T-cell (primary cell): ENCODE results near the gene TBC1D3B. TPM values are rescaled to one million over a fixed set of nuclear protein-coding genes. Genes with fewer than 3 reads are reported as not detected.
A peak's percentile ranks its signal among the peaks of the same experiment; 100 is the strongest.

Experiments used
- ATAC-seq, 4 experiments: fragments of 200-7000 bp in 3 of 4; fragments of 150-1000 bp in 1 of 4; cut with Tn5 transposase; replicated peaks in 1 of 4; 1 replicate in 3 of 4; 2 replicates in 1 of 4; pipeline ENCODE4 v1.10.0; 2021; ENCODE audit warnings: moderate library complexity in 3 of 4, mild to moderate bottlenecking in 2 of 4, moderate number of reproducible peaks in 1 of 4
- CTCF ChIA-PET, 2 donors: fragments of 300-600 bp; sonication (Branson Sonifier 250); formaldehyde crosslinking; loops; one replicate each; lab custom pipeline; 2022; ENCODE audit warnings: antibody characterized with exemption in 2 of 2; lab: Charles Lee
- POLR2A ChIA-PET, 2 donors: fragments of 300-600 bp; sonication (Branson Sonifier 250); formaldehyde crosslinking; loops; one replicate each; lab custom pipeline; 2022; ENCODE audit warnings: antibody characterized with exemption in 2 of 2; lab: Charles Lee
- DNase-seq, 35 experiments: peaks; one replicate each; pipeline versions ENCODE4 v3.0.0 to v3.0.0-alpha.2; 2013 to 2023
- H3K27ac ChIP-seq: one replicate; pipeline ENCODE4 v1.5.1; 2013; ENCODE audit warnings: low read length
- H3K27me3 ChIP-seq, 2 experiments: replicated peaks in 1 of 2; 1 replicate in 1 of 2; 2 replicates in 1 of 2; pipeline versions ENCODE4 v1.6.1 to v1.7.0; 2013; ENCODE audit warnings: low read length in 1 of 2, mixed read lengths in 1 of 2; ENCODE audit not compliant: control insufficient read depth in 2 of 2, insufficient read depth in 2 of 2; ENCODE audit errors: extremely low read depth in 1 of 2
- H3K36me3 ChIP-seq, 2 donors: 1 replicate in 1 of 2; 2 replicates in 1 of 2; pipeline versions ENCODE4 v1.6.1 to v1.7.0; 2013; ENCODE audit warnings: low read length in 1 of 2; ENCODE audit not compliant: control insufficient read depth in 2 of 2, insufficient read depth in 1 of 2; ENCODE audit errors: extremely low read depth in 1 of 2
- H3K4me1 ChIP-seq, 2 experiments: 1 replicate in 1 of 2; 2 replicates in 1 of 2; pipeline versions ENCODE4 v1.6.1 to v1.7.0; 2013; ENCODE audit warnings: low read length in 2 of 2, mixed read lengths in 1 of 2; ENCODE audit not compliant: insufficient read depth in 2 of 2, control insufficient read depth in 1 of 2; ENCODE audit errors: extremely low read depth in 1 of 2
- H3K4me3 ChIP-seq, 2 donors: 1 replicate in 1 of 2; 2 replicates in 1 of 2; pipeline versions ENCODE4 v1.5.1 to v1.7.0; 2013; ENCODE audit warnings: mild to moderate bottlenecking in 2 of 2, low read length in 1 of 2, moderate library complexity in 1 of 2; ENCODE audit not compliant: control insufficient read depth in 1 of 2; ENCODE audit errors: extremely low read depth in 1 of 2
- H3K9me3 ChIP-seq: 2 replicates; pipeline ENCODE4 v1.7.0; 2013
- H3K27ac Mint-ChIP-seq, 2 donors: one replicate each; pipeline ENCODE4 v1.8.0; 2020 to 2021; ENCODE audit warnings: mild to moderate bottlenecking in 2 of 2, mixed read lengths in 2 of 2
- H3K27me3 Mint-ChIP-seq, 2 donors: one replicate each; pipeline ENCODE4 v1.8.0; 2021 to 2022; ENCODE audit warnings: mixed read lengths in 2 of 2
- H3K36me3 Mint-ChIP-seq: one replicate; pipeline ENCODE4 v1.8.0; 2021; ENCODE audit warnings: mixed read lengths
- H3K4me1 Mint-ChIP-seq, 3 donors: one replicate each; pipeline ENCODE4 v1.8.0; 2020 to 2022; ENCODE audit warnings: mixed read lengths in 3 of 3, mild to moderate bottlenecking in 1 of 3
- H3K4me3 Mint-ChIP-seq, 3 donors: one replicate each; pipeline ENCODE4 v1.8.0; 2020 to 2022; ENCODE audit warnings: mild to moderate bottlenecking in 3 of 3, mixed read lengths in 3 of 3, moderate library complexity in 3 of 3
- H3K9me3 Mint-ChIP-seq, 3 donors: one replicate each; pipeline ENCODE4 v1.8.0; 2020 to 2022; ENCODE audit warnings: mixed read lengths in 3 of 3
- WGBS: methylation state at CpG from one replicate; pipeline ENCODE4 v1.1.5; 2013; ENCODE audit warnings: missing lambda C conversion rate; ENCODE audit not compliant: insufficient coverage; 5-methylcytosine and 5-hydroxymethylcytosine counted together
- total RNA-seq, 35 experiments: library from RNA in 6 of 35; stranded (reverse) in 6 of 35; fragments of 120-200 nt in 1 of 35; gene quantifications; one replicate each; pipeline versions ENCODE4 v1.2.1 to v1.2.4 and lab custom pipeline; 2013 to 2026

Gene TBC1D3B
- total RNA-seq, 5 donors from 2014 or later (not counting 1 experiment from before 2014, with no cell fraction given): 6.1 to 13.7 (median 12.2) TPM

GRCh38 chr17:36151891-36152638, 24.4 kb downstream of the TBC1D3B start:
- Mint-ChIP-seq H3K9me3 (no peaks in the 10 kb centered on the region), H3K4me1 (peaks cover 0 to 11% (median 8%) of the 10 kb centered on the region in 3 donors), H3K4me3 (no peak overlapping the region), H3K27ac (no peak overlapping the region), H3K36me3 (no peaks in the 10 kb centered on the region), H3K27me3 (peaks cover 32 to 57% of the 10 kb centered on the region in 2 donors)
- CTCF ChIA-PET: no interaction called here
- POLR2A ChIA-PET: no interaction called here
- WGBS: no CpG with 5 or more reads among the region's 4 CpGs
- Histone ChIP-seq H3K36me3 (no peaks in the 10 kb centered on the region), H3K27ac (no peak overlapping the region), H3K9me3 (no peaks in the 10 kb centered on the region), H3K27me3 (peaks cover 0 to 16% of the 10 kb centered on the region in 2 experiments), H3K4me1 (peaks cover 0 to 20% of the 10 kb centered on the region in 2 experiments), H3K4me3 (no peak overlapping the region)
- no peak for ATAC-seq
- DNase-seq: no peak

DNA sequence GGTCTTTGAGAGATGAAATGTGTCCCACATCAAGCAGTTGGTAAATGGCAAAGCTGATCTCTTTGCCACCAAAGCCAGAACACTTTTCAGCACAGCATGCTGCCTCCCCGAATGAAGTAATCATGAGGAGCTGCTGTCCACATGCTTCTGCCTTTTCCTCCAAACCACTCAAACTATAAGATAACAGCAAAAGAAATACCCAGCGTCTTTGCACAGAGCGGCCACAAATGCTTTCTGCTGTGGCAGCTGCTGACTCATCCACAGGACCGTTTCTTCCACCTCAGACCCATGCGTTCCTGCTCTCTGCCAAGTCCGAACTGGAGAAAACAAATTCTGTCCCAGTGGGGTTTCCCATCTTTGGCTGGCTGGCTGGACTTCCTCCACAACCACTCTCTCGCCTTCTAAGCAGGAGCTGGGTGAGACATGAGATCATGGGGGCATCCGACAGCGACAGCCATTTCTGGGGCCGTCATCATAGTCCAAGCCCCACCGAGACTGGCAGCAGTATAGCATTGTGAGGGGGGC, 27.1 kb downstream of the TBC1D3B start:
- H3K36me3 ChIP-seq: no peaks in the 10 kb centered on the region
- H3K4me3 ChIP-seq: no peak overlapping the region
- Mint-ChIP-seq H3K36me3 (no peaks in the 10 kb centered on the region), H3K27ac (no peak overlapping the region), H3K4me1 (peaks cover 0 to 11% (median 8%) of the 10 kb centered on the region in 3 donors), H3K9me3 (no peaks in the 10 kb centered on the region), H3K4me3 (no peak overlapping the region), H3K27me3 (peaks cover 28 to 47% of the 10 kb centered on the region in 2 donors)
- POLR2A ChIA-PET: no interaction called here
- peaks cover 0 to 15% of the 10 kb centered on the region in 2 experiments for H3K27me3 ChIP-seq
- DNase-seq (no peak), ATAC-seq (peak in 2 of 4 experiments; percentile 20 to 23)
- WGBS: 50% methylated on average over 6 of the region's 11 CpGs
- no peaks in the 10 kb centered on the region for H3K9me3 ChIP-seq
- H3K4me1 ChIP-seq: peaks cover 0 to 18% of the 10 kb centered on the region in 2 experiments
- H3K27ac ChIP-seq: no peak overlapping the region
- CTCF ChIA-PET: interaction anchor here (0.7 to 2.1 kb wide), 7 partner anchors 75 to 180 kb away, joined by 3 to 19 read pairs (median 4); no protein-coding TSS in a partner anchor

GRCh38 chr17:36148559-36149295, 27.7 kb downstream of the TBC1D3B start:
- CTCF ChIA-PET: interaction anchor here (0.6 to 2.1 kb wide), 8 partner anchors 14 to 179 kb away, joined by 3 to 19 read pairs (median 4); no protein-coding TSS in a partner anchor
- no peaks in the 10 kb centered on the region for H3K9me3 Mint-ChIP-seq
- no peaks in the 10 kb centered on the region for H3K36me3 Mint-ChIP-seq
- peak in 34 of 35 experiments; percentile 18 to 81 (median 52) for DNase-seq
- H3K4me3 ChIP-seq: no peak overlapping the region
- H3K9me3 ChIP-seq: no peaks in the 10 kb centered on the region
- POLR2A ChIA-PET: no interaction called here
- ATAC-seq: peak; percentile 70 to 83 (median 74)
- H3K27ac ChIP-seq: no peak overlapping the region
- peaks cover 22 to 41% of the 10 kb centered on the region in 2 donors for H3K27me3 Mint-ChIP-seq
- peak overlapping the region in 2 of 3 donors; percentile 4 to 13 for H3K4me3 Mint-ChIP-seq
- peaks cover 0 to 12% of the 10 kb centered on the region in 2 experiments for H3K4me1 ChIP-seq
- no peaks in the 10 kb centered on the region for H3K36me3 ChIP-seq
- H3K27me3 ChIP-seq: peaks cover 0 to 12% of the 10 kb centered on the region in 2 experiments
- WGBS: no CpG with 5 or more reads among the region's 6 CpGs
- peaks cover 0 to 8% (median 5%) of the 10 kb centered on the region in 3 donors for H3K4me1 Mint-ChIP-seq
- no peak overlapping the region for H3K27ac Mint-ChIP-seq

DNA sequence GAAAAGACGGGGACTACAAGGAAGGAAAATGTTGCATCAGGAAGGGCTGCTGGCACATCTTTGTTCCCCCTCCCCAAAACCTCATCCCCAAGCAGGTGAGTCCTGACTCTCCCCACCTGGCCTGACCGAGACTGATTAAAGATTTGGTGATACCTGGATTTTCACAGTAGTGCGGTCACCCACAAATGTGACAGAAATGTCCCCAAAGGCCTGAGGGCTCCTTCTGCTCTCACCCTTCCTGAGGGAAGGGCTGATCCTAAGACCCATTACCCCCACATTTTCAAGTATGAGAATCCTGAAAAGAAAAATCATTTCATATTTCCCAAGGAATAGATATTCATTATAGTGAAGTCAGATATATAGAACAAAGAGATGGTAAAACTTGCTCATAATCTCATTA, 28.8 kb downstream of the TBC1D3B start:
- peaks cover 15 to 30% of the 10 kb centered on the region in 2 donors for H3K27me3 Mint-ChIP-seq
- ChIA-PET CTCF (interaction anchor here in 1 of 2 donors (2.0 kb wide), 1 partner anchor 172 kb away, joined by 16 read pairs; no protein-coding TSS in a partner anchor), POLR2A (no interaction called here)
- H3K27me3 ChIP-seq: peaks cover 0 to 5% of the 10 kb centered on the region in 2 experiments
- H3K9me3 Mint-ChIP-seq: no peaks in the 10 kb centered on the region
- ATAC-seq (no peak), DNase-seq (no peak)
- H3K27ac Mint-ChIP-seq: no peak overlapping the region
- H3K4me3 ChIP-seq: no peak overlapping the region
- no peaks in the 10 kb centered on the region for H3K9me3 ChIP-seq
- H3K4me3 Mint-ChIP-seq: no peak overlapping the region
- peaks cover 0 to 8% (median 5%) of the 10 kb centered on the region in 3 donors for H3K4me1 Mint-ChIP-seq
- no peaks in the 10 kb centered on the region for H3K36me3 ChIP-seq
- peaks cover 0 to 3% of the 10 kb centered on the region in 2 experiments for H3K4me1 ChIP-seq
- H3K36me3 Mint-ChIP-seq: no peaks in the 10 kb centered on the region
- WGBS: 100% methylated on average over 3 of the region's 3 CpGs
- H3K27ac ChIP-seq: no peak overlapping the region

DNA sequence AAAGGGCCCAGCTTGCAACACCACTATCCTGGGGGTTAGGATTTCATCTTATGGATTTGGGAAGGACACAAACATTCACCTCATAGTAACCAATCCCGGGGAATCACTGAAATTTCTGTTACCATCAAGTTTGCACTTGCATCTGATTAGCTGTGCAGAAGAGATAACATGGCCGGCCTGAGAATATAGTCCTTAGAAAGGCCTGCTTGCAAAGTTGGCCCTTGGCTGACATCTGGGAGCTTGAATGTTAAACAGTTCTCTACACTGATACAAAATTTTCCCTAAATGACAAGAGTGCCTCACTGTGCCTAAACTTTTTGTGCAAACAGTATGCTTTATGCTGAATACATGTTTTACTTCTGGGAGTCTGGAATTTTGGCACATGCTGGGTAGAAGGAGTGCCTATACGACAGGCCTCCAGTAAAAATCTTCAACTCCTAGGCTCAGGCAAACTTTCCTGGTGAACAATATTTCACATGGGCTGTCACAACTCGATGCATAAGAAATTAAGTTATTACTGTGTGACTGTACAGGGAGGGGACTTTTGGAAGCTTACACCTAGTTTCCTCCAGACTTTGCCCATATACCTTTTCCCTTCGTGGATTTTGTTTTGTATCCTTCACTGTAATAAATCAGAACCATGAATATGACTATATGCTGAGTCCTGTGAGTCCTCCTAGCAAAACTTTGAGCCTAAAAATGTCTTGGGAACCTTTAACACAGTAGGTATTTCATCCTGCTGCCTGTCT, 31.3 kb downstream of the TBC1D3B start:
- no peak for DNase-seq
- WGBS: 100% methylated on average over 1 of the region's 5 CpGs
- H3K36me3 ChIP-seq: no peaks in the 10 kb centered on the region
- H3K27me3 ChIP-seq: peaks cover 0 to 5% of the 10 kb centered on the region in 2 experiments
- H3K9me3 Mint-ChIP-seq: no peaks in the 10 kb centered on the region
- peaks cover 15 to 20% of the 10 kb centered on the region in 2 donors for H3K27me3 Mint-ChIP-seq
- no peak overlapping the region for H3K27ac ChIP-seq
- H3K4me3 Mint-ChIP-seq: no peak overlapping the region
- H3K36me3 Mint-ChIP-seq: no peaks in the 10 kb centered on the region
- ATAC-seq: no peak
- ChIA-PET POLR2A (no interaction called here), CTCF (interaction anchor here in 1 of 2 donors (2.0 kb wide), 1 partner anchor 169 kb away, joined by 16 read pairs; no protein-coding TSS in a partner anchor)
- H3K4me1 ChIP-seq: peaks cover 0 to 3% of the 10 kb centered on the region in 2 experiments
- H3K4me3 ChIP-seq: no peak overlapping the region
- no peaks in the 10 kb centered on the region for H3K9me3 ChIP-seq
- H3K27ac Mint-ChIP-seq: no peak overlapping the region
- H3K4me1 Mint-ChIP-seq: peaks cover 0 to 8% (median 5%) of the 10 kb centered on the region in 3 donors
